Hepatocyte (in vitro differentiated cells): ENCODE results near the gene ZNRF1.

Experiments
- EZH2 ChIP-seq: fragments of 200-600 bp; sonication (generic); IDR thresholded peaks from 2 replicates; pipeline ENCODE4 v1.6.1; 2016; ENCODE audit warnings: antibody characterized with exemption, mild to moderate bottlenecking, borderline replicate concordance
- EZH2phosphoT487 ChIP-seq: fragments of 200-600 bp; sonication (generic); IDR thresholded peaks from one replicate; pipeline ENCODE4 v1.6.1; 2018; ENCODE audit warnings: antibody characterized with exemption, mild to moderate bottlenecking, low read depth, moderate library complexity; ENCODE audit not compliant: unreplicated experiment, severe bottlenecking
- TF ChIP-seq, protein P1 (sequence below): fragments of 200-600 bp; sonication (generic); IDR thresholded peaks from 2 replicates; pipeline ENCODE4 v1.5.1; 2016; ENCODE audit warnings: antibody characterized with exemption, mild to moderate bottlenecking; ENCODE audit not compliant: poor library complexity

GRCh38 chr16:75106351-75107274, 107.8 kb downstream of the ZNRF1 start:
- TF ChIP-seq, protein P1, sequence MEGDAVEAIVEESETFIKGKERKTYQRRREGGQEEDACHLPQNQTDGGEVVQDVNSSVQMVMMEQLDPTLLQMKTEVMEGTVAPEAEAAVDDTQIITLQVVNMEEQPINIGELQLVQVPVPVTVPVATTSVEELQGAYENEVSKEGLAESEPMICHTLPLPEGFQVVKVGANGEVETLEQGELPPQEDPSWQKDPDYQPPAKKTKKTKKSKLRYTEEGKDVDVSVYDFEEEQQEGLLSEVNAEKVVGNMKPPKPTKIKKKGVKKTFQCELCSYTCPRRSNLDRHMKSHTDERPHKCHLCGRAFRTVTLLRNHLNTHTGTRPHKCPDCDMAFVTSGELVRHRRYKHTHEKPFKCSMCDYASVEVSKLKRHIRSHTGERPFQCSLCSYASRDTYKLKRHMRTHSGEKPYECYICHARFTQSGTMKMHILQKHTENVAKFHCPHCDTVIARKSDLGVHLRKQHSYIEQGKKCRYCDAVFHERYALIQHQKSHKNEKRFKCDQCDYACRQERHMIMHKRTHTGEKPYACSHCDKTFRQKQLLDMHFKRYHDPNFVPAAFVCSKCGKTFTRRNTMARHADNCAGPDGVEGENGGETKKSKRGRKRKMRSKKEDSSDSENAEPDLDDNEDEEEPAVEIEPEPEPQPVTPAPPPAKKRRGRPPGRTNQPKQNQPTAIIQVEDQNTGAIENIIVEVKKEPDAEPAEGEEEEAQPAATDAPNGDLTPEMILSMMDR, result no peak
- TF ChIP-seq EZH2 (no peak), EZH2phosphoT487 (no peak)
